RCC 7860 (cell line): ENCODE data around the gene FNBP1L.

Experiments
- DNase-seq: peaks from one replicate; pipeline ENCODE4 v3.0.0-alpha.2; 2015; ENCODE audit warnings: low spot score
- FAIRE-seq: peaks from 2 replicates; lab custom pipeline; 2012; peaks lifted over from hg19 to GRCh38; lab: Jason Lieb, UNC

The FNBP1L gene

DNA sequence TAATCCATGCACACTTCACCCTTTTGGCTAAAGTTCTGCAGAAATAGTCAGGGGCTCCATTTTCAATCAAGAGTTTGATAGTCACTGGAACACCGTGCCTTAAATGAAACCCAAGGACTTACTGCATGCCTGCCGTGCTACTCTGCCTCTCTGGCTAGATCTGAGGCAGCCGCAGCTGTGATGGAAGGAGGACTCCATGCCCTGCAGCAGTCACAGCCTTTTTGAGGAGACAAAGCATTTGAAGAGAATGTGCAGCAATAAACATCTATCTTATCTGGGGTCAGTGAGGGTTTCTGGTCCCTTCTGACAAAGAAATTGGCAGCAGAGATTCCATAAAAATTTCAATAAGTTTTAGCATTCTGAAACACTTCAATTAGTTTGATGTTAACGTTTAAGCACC, 155.7 kb downstream of the FNBP1L start:
- no peak for DNase-seq
- FAIRE-seq, result no peak
